ENCODE measurements around the gene MYO16. TPM values are rescaled to one million over a fixed set of nuclear protein-coding genes. Genes with fewer than 3 reads are reported as not detected.

Gene MYO16
- total RNA-seq, 4 donors from 2014 or later, result 0.53 TPM; not detected in 3

DNA sequence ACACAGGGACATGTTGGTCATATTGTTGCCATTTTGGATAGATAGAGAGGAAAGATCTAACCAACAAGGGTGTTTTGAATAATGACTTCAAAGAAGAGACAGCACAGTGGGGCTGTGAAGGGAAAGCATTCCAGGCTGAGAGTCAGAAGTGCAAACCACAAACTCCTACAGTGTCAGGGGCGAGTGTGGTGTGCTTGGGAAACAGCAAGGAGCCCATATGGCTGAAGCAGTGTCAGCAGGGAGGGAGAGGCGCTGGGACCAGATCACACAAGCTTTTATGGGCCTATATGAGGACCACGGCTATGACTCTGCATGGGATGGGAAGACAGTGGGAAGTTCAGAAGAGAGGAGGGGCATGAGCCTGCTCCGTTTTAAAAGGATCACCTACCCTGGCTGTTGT is 166.4 kb downstream of the MYO16 start:
- Histone ChIP-seq H3K27ac (no peak overlapping the region), H3K4me3 (no peak overlapping the region), H3K9me3 (no peaks in the 10 kb centered on the region), H3K4me1 (no peaks in the 10 kb centered on the region), H3K36me3 (no peaks in the 10 kb centered on the region), H3K27me3 (no peaks in the 10 kb centered on the region)
- TF ChIP-seq, protein P1, sequence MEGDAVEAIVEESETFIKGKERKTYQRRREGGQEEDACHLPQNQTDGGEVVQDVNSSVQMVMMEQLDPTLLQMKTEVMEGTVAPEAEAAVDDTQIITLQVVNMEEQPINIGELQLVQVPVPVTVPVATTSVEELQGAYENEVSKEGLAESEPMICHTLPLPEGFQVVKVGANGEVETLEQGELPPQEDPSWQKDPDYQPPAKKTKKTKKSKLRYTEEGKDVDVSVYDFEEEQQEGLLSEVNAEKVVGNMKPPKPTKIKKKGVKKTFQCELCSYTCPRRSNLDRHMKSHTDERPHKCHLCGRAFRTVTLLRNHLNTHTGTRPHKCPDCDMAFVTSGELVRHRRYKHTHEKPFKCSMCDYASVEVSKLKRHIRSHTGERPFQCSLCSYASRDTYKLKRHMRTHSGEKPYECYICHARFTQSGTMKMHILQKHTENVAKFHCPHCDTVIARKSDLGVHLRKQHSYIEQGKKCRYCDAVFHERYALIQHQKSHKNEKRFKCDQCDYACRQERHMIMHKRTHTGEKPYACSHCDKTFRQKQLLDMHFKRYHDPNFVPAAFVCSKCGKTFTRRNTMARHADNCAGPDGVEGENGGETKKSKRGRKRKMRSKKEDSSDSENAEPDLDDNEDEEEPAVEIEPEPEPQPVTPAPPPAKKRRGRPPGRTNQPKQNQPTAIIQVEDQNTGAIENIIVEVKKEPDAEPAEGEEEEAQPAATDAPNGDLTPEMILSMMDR (IDR thresholded peaks at IDR 0.05), result no peak
- no peak for TF ChIP-seq POLR2A (IDR thresholded peaks at IDR 0.05)
- no peak for DNase-seq

DNA sequence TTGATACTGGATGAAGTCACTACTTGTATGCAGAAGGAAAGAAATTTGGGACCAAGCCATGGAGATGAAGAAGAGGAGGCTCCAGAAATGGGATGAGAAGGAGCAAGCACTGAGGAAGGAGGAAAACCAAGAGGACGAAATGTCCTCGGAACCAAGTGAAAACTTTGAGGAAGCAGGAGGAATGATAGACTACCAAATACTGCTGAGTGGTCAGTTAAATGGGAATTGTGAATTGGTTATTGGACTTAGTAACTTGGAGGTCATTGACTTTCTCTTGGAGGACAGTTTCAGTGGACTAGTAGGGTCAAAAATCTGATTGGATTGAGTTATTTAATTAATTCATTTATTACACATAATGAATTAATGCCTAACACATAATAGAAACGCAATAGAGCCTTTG is 167.9 kb downstream of the MYO16 start:
- DNase-seq, result no peak
- no peaks in the 10 kb centered on the region for H3K36me3 ChIP-seq
- no peaks in the 10 kb centered on the region for H3K9me3 ChIP-seq
- no peaks in the 10 kb centered on the region for H3K4me1 ChIP-seq
- no peak for TF ChIP-seq POLR2A (IDR thresholded peaks at IDR 0.05)
- TF ChIP-seq, protein P1 (IDR thresholded peaks at IDR 0.05), result no peak
- H3K4me3 ChIP-seq, result no peak overlapping the region
- H3K27ac ChIP-seq, result no peak overlapping the region
- no peaks in the 10 kb centered on the region for H3K27me3 ChIP-seq

DNA sequence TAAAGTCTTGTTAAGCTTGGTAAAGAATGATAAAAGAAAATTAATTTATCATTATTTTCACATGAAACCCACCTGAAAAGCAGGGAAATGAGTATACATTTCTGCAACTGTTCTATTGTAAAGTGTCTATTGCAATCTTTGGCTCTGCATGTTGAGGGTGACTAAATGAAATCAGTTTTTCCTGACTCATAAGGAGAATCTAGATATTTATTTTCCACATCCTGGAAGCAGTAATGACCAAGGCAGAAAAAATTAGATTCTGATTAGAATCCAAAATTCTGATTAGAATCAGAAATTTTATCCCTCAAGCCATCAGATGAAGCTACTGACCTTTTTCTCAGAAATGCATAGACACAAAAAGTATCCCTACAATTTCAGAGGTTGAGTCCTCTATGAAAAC is 178.4 kb downstream of the MYO16 start:
- no peaks in the 10 kb centered on the region for H3K9me3 ChIP-seq
- no peak overlapping the region for H3K27ac ChIP-seq
- H3K4me1 ChIP-seq, result no peaks in the 10 kb centered on the region
- no peak for DNase-seq
- TF ChIP-seq, protein P1 (IDR thresholded peaks at IDR 0.05), result no peak
- H3K27me3 ChIP-seq, result no peaks in the 10 kb centered on the region
- H3K4me3 ChIP-seq, result no peak overlapping the region
- H3K36me3 ChIP-seq, result no peaks in the 10 kb centered on the region

DNA sequence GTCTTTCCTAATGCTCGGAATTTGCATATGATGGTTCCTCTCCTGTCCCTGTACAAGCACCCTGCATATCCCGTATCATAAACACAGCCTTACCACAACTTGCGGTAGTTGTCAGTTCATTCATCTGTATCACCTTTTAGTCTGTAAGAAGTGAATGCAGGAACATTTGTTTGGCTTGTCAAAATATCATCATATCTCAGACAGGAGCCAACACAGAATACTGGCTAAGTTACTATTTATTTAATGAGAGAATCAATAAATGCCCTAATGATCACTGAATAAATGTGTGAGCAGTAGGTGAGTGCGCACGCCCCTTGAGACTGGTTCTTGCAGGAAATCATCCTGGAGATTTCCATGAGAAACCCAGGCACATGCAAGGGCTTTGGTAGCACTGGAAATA is 182.8 kb downstream of the MYO16 start:
- no peaks in the 10 kb centered on the region for H3K27me3 ChIP-seq
- H3K4me3 ChIP-seq, result no peak overlapping the region
- DNase-seq, result no peak
- no peaks in the 10 kb centered on the region for H3K4me1 ChIP-seq
- TF ChIP-seq POLR2A (IDR thresholded peaks at IDR 0.05), result no peak
- TF ChIP-seq, protein P1 (IDR thresholded peaks at IDR 0.05), result no peak
- no peaks in the 10 kb centered on the region for H3K36me3 ChIP-seq
- H3K27ac ChIP-seq, result no peak overlapping the region
- H3K9me3 ChIP-seq, result no peaks in the 10 kb centered on the region

DNA sequence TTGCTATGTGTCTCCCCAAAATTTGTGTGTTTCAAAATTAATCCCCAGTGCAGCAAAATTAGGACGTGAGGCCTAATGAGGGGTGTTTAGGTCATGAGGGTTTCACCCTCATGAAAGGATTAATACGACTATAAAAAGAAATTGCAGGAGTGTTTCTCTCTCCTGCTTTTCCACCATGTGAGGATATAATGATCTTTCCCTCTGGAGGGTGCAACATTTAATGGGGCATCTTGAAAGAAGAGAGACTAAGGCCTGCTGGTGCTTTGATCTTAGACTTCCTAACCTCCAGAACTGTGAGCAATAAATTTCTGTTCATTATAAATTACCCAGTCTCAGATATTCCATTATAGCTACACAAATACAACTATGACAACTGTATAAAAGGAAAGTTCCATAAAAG is 183.2 kb downstream of the MYO16 start:
- Histone ChIP-seq H3K4me3 (no peak overlapping the region), H3K36me3 (no peaks in the 10 kb centered on the region), H3K9me3 (no peaks in the 10 kb centered on the region), H3K27me3 (no peaks in the 10 kb centered on the region), H3K27ac (no peak overlapping the region), H3K4me1 (no peaks in the 10 kb centered on the region)
- DNase-seq, result no peak
- TF ChIP-seq, protein P1 (IDR thresholded peaks at IDR 0.05), result no peak
- no peak for TF ChIP-seq POLR2A (IDR thresholded peaks at IDR 0.05)

DNA sequence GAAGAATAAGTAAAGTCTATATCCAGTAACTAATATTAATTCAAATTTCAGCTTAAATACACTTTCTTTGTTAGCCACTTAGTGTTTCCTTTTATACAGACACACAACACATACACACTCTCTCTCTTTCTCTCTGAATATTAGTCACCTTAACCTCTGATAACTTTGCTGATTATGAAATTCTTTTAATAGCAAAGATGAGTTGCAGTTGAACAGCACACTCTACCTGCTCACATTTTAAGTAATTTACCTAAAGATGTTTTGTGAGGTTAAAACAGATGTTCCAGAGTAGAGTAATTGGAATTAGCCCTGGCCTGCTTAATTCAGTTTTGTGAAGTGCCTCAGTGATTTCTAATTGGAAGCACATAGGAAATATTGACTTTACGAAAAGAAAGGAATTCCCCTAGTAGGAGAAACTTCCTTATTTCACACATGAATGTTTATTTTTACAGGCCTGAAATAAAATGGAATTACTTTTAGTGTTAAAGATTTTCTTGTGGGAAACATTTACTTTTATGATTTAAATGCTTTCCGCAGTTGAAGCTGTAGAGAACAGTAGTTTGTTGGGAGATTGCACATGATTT is 184.3 kb downstream of the MYO16 start:
- no peak for DNase-seq
- Histone ChIP-seq H3K36me3 (no peaks in the 10 kb centered on the region), H3K4me1 (no peaks in the 10 kb centered on the region), H3K9me3 (no peaks in the 10 kb centered on the region), H3K4me3 (no peak overlapping the region), H3K27me3 (no peaks in the 10 kb centered on the region), H3K27ac (no peak overlapping the region)
- TF ChIP-seq, protein P1 (IDR thresholded peaks at IDR 0.05), result no peak
- no peak for TF ChIP-seq POLR2A (IDR thresholded peaks at IDR 0.05)
